PC-9 (cell line): ENCODE data around the gene RNF40. TPM values are rescaled to one million over a fixed set of nuclear protein-coding genes. Genes with fewer than 3 reads are reported as not detected.

ENCODE experiments used
- BruUV-seq: library from RNA; stranded (reverse); fragments of 400-500 nt; replicated peaks from 2 replicates; lab custom pipeline; 2021; lab: Mats Ljungman, UMichigan
- CTCF ChIA-PET: fragments of 300-600 bp; sonication (Branson Sonifier 250); formaldehyde crosslinking; loops from one replicate; lab custom pipeline; 2022; ENCODE audit warnings: antibody characterized with exemption; lab: Charles Lee
- POLR2A ChIA-PET: fragments of 300-600 bp; sonication (Branson Sonifier 250); formaldehyde crosslinking; loops from one replicate; lab custom pipeline; 2022; ENCODE audit warnings: antibody characterized with exemption; ENCODE audit not compliant: unreplicated experiment; lab: Charles Lee
- DNase-seq, 2 experiments: peaks; one replicate each; pipeline versions ENCODE4 v3.0.0 to v3.0.0-alpha.2; 2015 to 2022; ENCODE audit warnings: mixed read lengths in 1 of 2
- H2AFZ ChIP-seq: fragments of 200-600 bp; sonication (generic); 2 replicates; pipeline ENCODE4 v1.8.1; 2017; ENCODE audit warnings: antibody characterized with exemption
- H3F3A ChIP-seq: fragments of 200-600 bp; sonication (generic); 2 replicates; pipeline ENCODE4 v1.8.1; 2017; ENCODE audit warnings: antibody characterized with exemption, mild to moderate bottlenecking, low read depth; ENCODE audit not compliant: insufficient read depth
- H3K27ac ChIP-seq: fragments of 200-600 bp; sonication (generic); 2 replicates; pipeline ENCODE4 v1.6.1; 2016; ENCODE audit warnings: mixed run types
- H3K27me3 ChIP-seq: fragments of 200-600 bp; sonication (generic); 2 replicates; pipeline ENCODE4 v1.6.1; 2016; ENCODE audit warnings: low read depth, mixed run types; ENCODE audit not compliant: insufficient read depth
- H3K36me3 ChIP-seq: fragments of 200-600 bp; sonication (generic); 2 replicates; pipeline ENCODE4 v1.6.1; 2016; ENCODE audit warnings: low read depth, mixed run types
- H3K4me1 ChIP-seq: fragments of 200-600 bp; sonication (generic); replicated peaks from 2 replicates; pipeline ENCODE4 v1.6.1; 2016; ENCODE audit warnings: mixed run types; ENCODE audit not compliant: insufficient read depth
- H3K4me2 ChIP-seq: fragments of 200-600 bp; sonication (generic); 2 replicates; pipeline ENCODE4 v1.6.1; 2017; ENCODE audit warnings: mixed run types
- H3K4me3 ChIP-seq: fragments of 200-600 bp; sonication (generic); 2 replicates; pipeline ENCODE4 v1.6.1; 2016; ENCODE audit warnings: mixed run types
- H3K79me2 ChIP-seq: fragments of 200-600 bp; sonication (generic); 2 replicates; pipeline ENCODE4 v1.6.1; 2017; ENCODE audit warnings: low read depth, mixed run types
- H3K9me2 ChIP-seq: fragments of 200-600 bp; sonication (generic); 2 replicates; pipeline ENCODE4 v1.8.1; 2017; ENCODE audit warnings: mild to moderate bottlenecking; ENCODE audit not compliant: insufficient read depth
- H3K9me3 ChIP-seq: fragments of 200-600 bp; sonication (generic); 2 replicates; pipeline ENCODE4 v1.8.1; 2016; ENCODE audit warnings: low read depth; ENCODE audit not compliant: insufficient read depth
- H4K20me1 ChIP-seq: fragments of 200-600 bp; sonication (generic); 2 replicates; pipeline ENCODE4 v1.8.1; 2017; ENCODE audit not compliant: insufficient read depth
- CTCF ChIP-seq: fragments of 200-600 bp; sonication (generic); conservative IDR thresholded peaks from 2 replicates; pipeline ENCODE4 v1.6.1; 2017; ENCODE audit warnings: mixed run types, antibody characterized with exemption, mild to moderate bottlenecking, moderate library complexity
- EZH2 ChIP-seq: fragments of 200-600 bp; sonication (generic); IDR thresholded peaks from 2 replicates; pipeline ENCODE4 v1.8.0; 2017; ENCODE audit warnings: antibody characterized with exemption, low read depth
- intact Hi-C: fragments of 100-400 bp; cut with micrococcal nuclease; formaldehyde crosslinking; loops from one replicate; pipeline ENCODE4 v1.10.0; 2022; ENCODE audit not compliant: unreplicated experiment
- total RNA-seq: library from RNA; stranded (reverse); gene quantifications from 2 replicates; pipeline ENCODE4 v1.2.3, GENCODE V29; 2021

Gene RNF40
- total RNA-seq, 1 experiment from 2014 or later, result 178 TPM

GRCh38 chr16:30771726-30772125 is 9.6 kb downstream of the RNF40 start:
- TF ChIP-seq CTCF (no peak), EZH2 (no peak)
- H2AFZ ChIP-seq, result no peak overlapping the region
- CTCF ChIA-PET, result no interaction called here
- intact Hi-C loops, result no loop called here
- H4K20me1 ChIP-seq, result 0 out of 2 replicates have a peak, but pooled peaks cover 3% of the 10 kb centered on the region
- no peaks in the 10 kb centered on the region for H3K9me2 ChIP-seq
- DNase-seq, result peak in 1 of 2 experiments; percentile 36
- H3K4me2 ChIP-seq, result no peak overlapping the region
- no peak overlapping the region for H3K4me3 ChIP-seq
- BruUV-seq, result no TSS peak
- H3K27ac ChIP-seq, result no peak overlapping the region
- peaks cover 5% of the 10 kb centered on the region; the same call in 1 of the 2 replicates for H3K4me1 ChIP-seq
- H3K36me3 ChIP-seq, result peaks cover 34% of the 10 kb centered on the region
- POLR2A ChIA-PET, result no interaction called here
- no peaks in the 10 kb centered on the region for H3K9me3 ChIP-seq
- H3F3A ChIP-seq, result peaks cover 37% of the 10 kb centered on the region; the same call in 1 of the 2 replicates
- H3K27me3 ChIP-seq, result no peaks in the 10 kb centered on the region
- peaks cover 3% of the 10 kb centered on the region for H3K79me2 ChIP-seq

GRCh38 chr16:30773826-30774225 is 11.7 kb downstream of the RNF40 start:
- no peak overlapping the region for H3K4me2 ChIP-seq
- H3K36me3 ChIP-seq, result peaks cover 22% of the 10 kb centered on the region
- intact Hi-C loops, result no loop called here
- DNase-seq, result no peak
- H3K27me3 ChIP-seq, result no peaks in the 10 kb centered on the region
- H3K4me1 ChIP-seq, result peaks cover 8% of the 10 kb centered on the region; the same call in 1 of the 2 replicates
- H2AFZ ChIP-seq, result no peak overlapping the region
- ChIA-PET CTCF (no interaction called here), POLR2A (interaction anchor here (0.6 kb wide), 1 partner anchor 33 kb away, joined by 3 read pairs; a partner anchor contains a TSS)
- H3K27ac ChIP-seq, result no peak overlapping the region
- no peak overlapping the region for H3K4me3 ChIP-seq
- no peak for TF ChIP-seq EZH2
- TF ChIP-seq CTCF, result no peak
- no peaks in the 10 kb centered on the region for H3K9me2 ChIP-seq
- peaks cover 44% of the 10 kb centered on the region; the same call in 1 of the 2 replicates for H3F3A ChIP-seq
- BruUV-seq, result no TSS peak
- 0 out of 2 replicates have a peak, but pooled peaks cover 3% of the 10 kb centered on the region for H4K20me1 ChIP-seq
- no peaks in the 10 kb centered on the region for H3K9me3 ChIP-seq
- peaks cover 3% of the 10 kb centered on the region for H3K79me2 ChIP-seq

- no peak for DNase-seq
- TF ChIP-seq CTCF, result no peak
- no peak for TF ChIP-seq EZH2
- H3K4me1 ChIP-seq, result peaks cover 8% of the 10 kb centered on the region; the same call in 1 of the 2 replicates
- H3K9me3 ChIP-seq, result no peaks in the 10 kb centered on the region
- peaks cover 44% of the 10 kb centered on the region; the same call in 1 of the 2 replicates for H3F3A ChIP-seq
- H3K36me3 ChIP-seq, result peaks cover 16% of the 10 kb centered on the region
- H3K4me2 ChIP-seq, result peak overlapping the region; percentile 93
- POLR2A ChIA-PET, result interaction anchor here (0.6 to 1.5 kb wide), 4 partner anchors 26 to 43 kb away, joined by 3 to 6 read pairs (median 4); partner anchors contain the start of gene PHKG2
- intact Hi-C loops, result loop anchor here (5.0 kb wide), 2 partner anchors 32 to 38 kb away; a partner anchor contains a TSS
- H4K20me1 ChIP-seq, result 0 out of 2 replicates have a peak, but pooled peaks cover 3% of the 10 kb centered on the region
- H3K79me2 ChIP-seq, result peaks cover 3% of the 10 kb centered on the region
- H2AFZ ChIP-seq, result no peak overlapping the region
- BruUV-seq, result no TSS peak
- CTCF ChIA-PET, result interaction anchor here (0.9 kb wide), 1 partner anchor 167 kb away, joined by 4 read pairs; no protein-coding TSS in a partner anchor
- no peaks in the 10 kb centered on the region for H3K9me2 ChIP-seq
- peak overlapping the region; percentile 84; the same call in 1 of the 2 replicates for H3K4me3 ChIP-seq
- H3K27me3 ChIP-seq, result no peaks in the 10 kb centered on the region
- H3K27ac ChIP-seq, result no peak overlapping the region
Observed at GRCh38 chr16:30774367-30775130, 12.4 kb downstream of the RNF40 start.
